Common myeloid progenitor, CD34-positive (primary cell): ENCODE data around the gene MAPKAPK2.

ENCODE experiments used
- CTCF ChIA-PET: fragments of 350-600 bp; sonication (Branson Sonifier 250); formaldehyde crosslinking; loops from one replicate; lab custom pipeline; 2021; ENCODE audit warnings: antibody characterized with exemption; lab: Charles Lee
- POLR2A ChIA-PET: fragments of 350-600 bp; sonication (Branson Sonifier 250); formaldehyde crosslinking; loops from one replicate; lab custom pipeline; 2021; ENCODE audit warnings: antibody characterized with exemption; lab: Charles Lee
- DNase-seq, 3 donors: peaks; one replicate each; pipeline versions ENCODE4 v3.0.0 to v3.0.0-alpha.2; 2013
- H3K27ac ChIP-seq, 2 experiments: 1 replicate in 1 of 2; 2 replicates in 1 of 2; pipeline ENCODE4 v1.7.0; 2013; ENCODE audit warnings: inconsistent platforms in 2 of 2, low read length in 2 of 2, mild to moderate bottlenecking in 2 of 2, low read depth in 1 of 2, moderate library complexity in 1 of 2; ENCODE audit not compliant: severe bottlenecking in 2 of 2, insufficient read depth in 1 of 2, poor library complexity in 1 of 2
- H3K27me3 ChIP-seq, 5 experiments: replicated peaks in 2 of 5; 1 replicate in 3 of 5; 2 replicates in 2 of 5; pipeline versions ENCODE4 v1.6.1 to v1.7.0; 2013; ENCODE audit warnings: low read length in 4 of 5, mild to moderate bottlenecking in 2 of 5, moderate library complexity in 2 of 5, inconsistent platforms in 1 of 5; ENCODE audit not compliant: insufficient read depth in 5 of 5, control insufficient read depth in 4 of 5
- H3K36me3 ChIP-seq, 4 experiments: 1 replicate in 2 of 4; 2 replicates in 2 of 4; pipeline versions ENCODE4 v1.6.1 to v1.7.0; 2013; ENCODE audit warnings: low read length in 3 of 4, control low read depth in 1 of 4, mild to moderate bottlenecking in 1 of 4; ENCODE audit not compliant: control insufficient read depth in 4 of 4, insufficient read depth in 4 of 4
- H3K4me1 ChIP-seq, 4 experiments: 1 replicate in 3 of 4; 2 replicates in 1 of 4; pipeline versions ENCODE4 v1.6.1 to v1.7.1; 2013; ENCODE audit warnings: low read length in 3 of 4, mild to moderate bottlenecking in 3 of 4, control low read depth in 1 of 4, inconsistent platforms in 1 of 4, moderate library complexity in 1 of 4; ENCODE audit not compliant: control insufficient read depth in 4 of 4, insufficient read depth in 4 of 4; ENCODE audit errors: control extremely low read depth in 1 of 4
- H3K4me3 ChIP-seq, 7 experiments: 1 replicate in 4 of 7; 2 replicates in 3 of 7; pipeline versions ENCODE4 v1.5.1 to v1.7.0; 2013; ENCODE audit warnings: mild to moderate bottlenecking in 7 of 7, low read length in 6 of 7, moderate library complexity in 6 of 7, inconsistent platforms in 2 of 7, low read depth in 2 of 7, control low read depth in 1 of 7; ENCODE audit not compliant: insufficient read depth in 4 of 7, control insufficient read depth in 1 of 7; ENCODE audit errors: extremely low read depth in 1 of 7
- H3K9me3 ChIP-seq, 5 experiments: 1 replicate in 4 of 5; 2 replicates in 1 of 5; pipeline versions ENCODE4 v1.6.1 to v1.7.1; 2013; ENCODE audit warnings: low read length in 4 of 5, mild to moderate bottlenecking in 2 of 5, inconsistent platforms in 1 of 5, low read depth in 1 of 5, moderate library complexity in 1 of 5; ENCODE audit not compliant: control insufficient read depth in 4 of 5, insufficient read depth in 2 of 5; ENCODE audit errors: control extremely low read depth in 1 of 5
- WGBS: methylation state at CpG from one replicate; pipeline ENCODE4 v1.1.5; 2013; ENCODE audit not compliant: insufficient coverage; 5-methylcytosine and 5-hydroxymethylcytosine counted together

The MAPKAPK2 gene

DNA sequence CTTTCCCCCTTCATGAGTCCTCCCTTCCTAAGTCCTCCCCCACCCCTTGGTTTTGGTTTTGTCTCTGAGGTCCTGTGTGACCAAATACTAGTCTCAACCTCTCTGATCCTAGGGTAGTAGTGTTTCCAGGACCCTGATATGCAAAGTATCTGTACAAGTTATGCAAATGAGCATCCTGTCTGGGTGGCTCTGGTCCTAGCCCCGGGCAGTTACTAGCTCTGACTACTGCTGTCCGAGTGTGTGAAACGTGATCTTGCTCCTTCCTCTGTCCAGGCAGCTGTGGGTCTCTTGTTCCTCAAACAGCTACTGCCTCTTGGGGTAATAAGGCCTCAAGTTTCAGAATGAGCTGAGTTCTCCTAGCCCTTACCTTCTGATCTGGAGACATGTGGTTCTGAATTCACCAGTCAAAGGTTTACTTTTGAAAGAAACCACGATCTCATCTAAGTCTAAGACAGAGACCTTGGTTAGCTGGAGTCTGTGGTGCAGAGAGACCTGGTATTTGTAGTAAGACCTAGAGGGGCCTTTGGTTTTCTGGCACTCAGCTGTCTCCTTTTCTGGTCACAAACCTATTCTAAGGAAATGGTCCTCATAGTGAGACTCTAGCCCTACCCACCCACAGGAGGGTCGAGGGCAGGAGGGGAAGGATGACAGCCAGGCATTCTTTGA lies 54.8 kb downstream of the MAPKAPK2 start:
- no peaks in the 10 kb centered on the region for H3K27me3 ChIP-seq
- ChIA-PET POLR2A (interaction anchor here (1.1 kb wide), 1 partner anchor 11 kb away, joined by 3 read pairs; no protein-coding TSS in a partner anchor), CTCF (interaction anchor here (0.7 to 2.0 kb wide), 17 partner anchors 13 to 196 kb away, joined by 3 to 15 read pairs (median 4); partner anchors contain the start of genes IL10 and IL19)
- no peak overlapping the region for H3K4me3 ChIP-seq
- peaks cover 0 to 42% (median 37%) of the 10 kb centered on the region in 4 experiments for H3K4me1 ChIP-seq
- WGBS: 58% methylated on average over 5 of the region's 5 CpGs
- H3K9me3 ChIP-seq: no peaks in the 10 kb centered on the region
- peaks cover 0 to 3% (median 0%) of the 10 kb centered on the region in 4 experiments for H3K36me3 ChIP-seq
- no peak overlapping the region for H3K27ac ChIP-seq
- no peak for DNase-seq

DNA sequence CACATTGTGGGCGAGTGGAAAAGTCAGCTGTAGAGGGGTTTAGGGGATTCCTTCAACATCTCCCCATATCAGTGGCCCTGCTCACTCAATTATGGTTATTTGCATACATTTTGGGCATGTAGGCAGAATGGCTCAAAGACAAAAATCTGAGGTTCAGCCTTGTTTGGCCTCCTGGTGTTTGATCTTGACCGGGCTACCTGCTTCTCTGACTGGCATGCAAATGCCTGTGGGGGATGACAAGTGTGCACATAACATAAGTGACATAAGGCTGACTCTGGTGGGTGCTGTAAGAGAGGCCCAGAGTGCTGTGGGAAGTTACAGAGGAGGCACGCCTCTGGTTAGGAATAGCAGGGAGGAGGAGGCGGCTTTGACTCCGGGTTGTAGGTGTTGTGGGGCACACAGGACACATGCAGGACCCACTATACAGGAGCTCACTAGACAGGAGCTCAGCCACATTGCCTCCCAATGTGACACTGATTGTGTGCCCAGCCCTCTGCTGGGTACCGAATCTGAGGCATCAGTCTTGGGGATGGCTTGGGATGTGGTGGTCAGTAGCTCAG lies 56.5 kb downstream of the MAPKAPK2 start:
- H3K27ac ChIP-seq: no peak overlapping the region
- whole genome bisulfite sequencing: 100% methylated on average over 6 of the region's 6 CpGs
- H3K4me1 ChIP-seq: peaks cover 0 to 26% (median 20%) of the 10 kb centered on the region in 4 experiments
- H3K4me3 ChIP-seq: no peak overlapping the region
- ChIA-PET CTCF (interaction anchor here (0.7 to 2.2 kb wide), 9 partner anchors 11 to 241 kb away, joined by 3 to 9 read pairs (median 3); no protein-coding TSS in a partner anchor), POLR2A (no interaction called here)
- H3K36me3 ChIP-seq: no peaks in the 10 kb centered on the region
- no peak for DNase-seq
- H3K9me3 ChIP-seq: no peaks in the 10 kb centered on the region
- H3K27me3 ChIP-seq: no peaks in the 10 kb centered on the region

DNA sequence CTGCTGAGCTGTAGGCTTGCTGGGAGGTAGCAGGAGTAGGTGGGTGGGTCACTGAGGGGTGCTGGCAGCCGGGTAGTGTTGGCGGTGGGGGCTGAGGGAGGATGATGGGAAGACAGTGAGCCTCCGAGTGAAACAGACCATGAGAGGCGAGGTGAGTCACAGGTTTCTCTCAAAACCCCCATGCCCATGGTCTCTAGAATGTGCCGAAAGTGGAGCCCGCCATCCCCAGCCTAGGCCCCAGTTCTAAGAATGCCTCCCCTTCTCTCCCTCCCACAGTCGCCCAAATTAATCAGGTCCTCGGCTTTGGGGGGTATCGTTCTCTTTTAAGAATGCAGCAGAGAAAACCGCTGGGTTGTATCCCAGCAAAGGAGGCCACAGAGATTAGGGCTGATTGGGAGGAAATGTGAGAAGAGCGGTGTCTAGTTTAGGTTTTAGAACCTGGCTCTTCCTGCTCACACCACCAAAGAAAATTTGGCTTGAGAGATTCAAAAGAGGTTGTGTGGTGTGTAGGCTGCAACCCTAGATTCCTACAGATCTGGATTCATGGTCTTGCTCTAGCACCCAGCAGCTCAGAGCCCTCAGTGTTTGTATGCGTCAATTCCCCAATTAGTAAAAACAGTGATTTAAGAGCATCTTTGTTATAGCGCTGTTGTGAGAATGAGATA lies 58.1 kb downstream of the MAPKAPK2 start:
- Histone ChIP-seq H3K4me1 (peaks cover 0 to 15% (median 7%) of the 10 kb centered on the region in 4 experiments), H3K4me3 (no peak overlapping the region), H3K9me3 (no peaks in the 10 kb centered on the region), H3K36me3 (no peaks in the 10 kb centered on the region), H3K27me3 (no peaks in the 10 kb centered on the region), H3K27ac (no peak overlapping the region)
- DNase-seq: no peak
- ChIA-PET CTCF (interaction anchor here (1.3 to 1.5 kb wide), 4 partner anchors 8 to 68 kb away, joined by 3 to 7 read pairs (median 4); no protein-coding TSS in a partner anchor), POLR2A (no interaction called here)
- WGBS: 90% methylated on average over 4 of the region's 13 CpGs

DNA sequence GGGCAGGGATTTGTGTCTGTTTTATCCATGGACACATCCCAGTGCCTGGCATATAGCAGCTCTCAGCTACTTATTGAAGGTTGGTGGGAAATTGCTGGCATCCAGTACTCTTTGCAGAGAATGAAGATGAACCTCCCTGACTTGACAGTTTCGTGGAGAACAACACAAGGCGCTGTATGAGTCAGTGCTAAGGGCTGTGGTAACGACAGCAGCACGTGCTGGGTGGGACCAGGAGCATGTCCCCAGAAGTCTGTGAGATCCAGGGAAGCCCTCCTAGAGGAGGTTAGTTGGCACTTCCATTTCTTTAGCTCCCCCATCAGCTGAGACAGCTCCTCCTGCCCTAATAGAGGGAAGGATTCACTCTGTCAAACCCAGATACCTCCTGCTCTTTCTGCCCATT lies 60.0 kb downstream of the MAPKAPK2 start:
- no peak for DNase-seq
- Histone ChIP-seq H3K4me3 (no peak overlapping the region), H3K27me3 (no peaks in the 10 kb centered on the region), H3K36me3 (no peaks in the 10 kb centered on the region), H3K4me1 (peaks cover 0 to 9% (median under 1%) of the 10 kb centered on the region in 4 experiments), H3K27ac (no peak overlapping the region), H3K9me3 (no peaks in the 10 kb centered on the region)
- POLR2A ChIA-PET: no interaction called here
- CTCF ChIA-PET: interaction anchor here (0.6 to 1.8 kb wide), 8 partner anchors 9 to 288 kb away, joined by 3 to 12 read pairs (median 4); no protein-coding TSS in a partner anchor
- WGBS: 100% methylated on average over 1 of the region's 4 CpGs

- Histone ChIP-seq H3K4me3 (no peak overlapping the region), H3K27ac (no peak overlapping the region), H3K27me3 (no peaks in the 10 kb centered on the region), H3K9me3 (no peaks in the 10 kb centered on the region), H3K4me1 (peaks cover 0 to 6% (median 0%) of the 10 kb centered on the region in 4 experiments), H3K36me3 (no peaks in the 10 kb centered on the region)
- POLR2A ChIA-PET: no interaction called here
- 100% methylated on average over 1 of the region's 1 CpG for whole genome bisulfite sequencing
- CTCF ChIA-PET: interaction anchor here (0.6 to 1.8 kb wide), 10 partner anchors 10 to 288 kb away, joined by 3 to 12 read pairs (median 4); no protein-coding TSS in a partner anchor
- no peak for DNase-seq
Measured at GRCh38 chr1:206745301-206745700, 60.6 kb downstream of the MAPKAPK2 start.

GRCh38 chr1:206748348-206749030 lies 63.8 kb downstream of the MAPKAPK2 start:
- Histone ChIP-seq H3K4me1 (peaks cover 0 to 6% (median 0%) of the 10 kb centered on the region in 4 experiments), H3K4me3 (no peak overlapping the region), H3K27me3 (no peaks in the 10 kb centered on the region), H3K27ac (no peak overlapping the region), H3K9me3 (no peaks in the 10 kb centered on the region), H3K36me3 (no peaks in the 10 kb centered on the region)
- ChIA-PET CTCF (interaction anchor here (0.7 to 2.4 kb wide), 9 partner anchors 13 to 185 kb away, joined by 3 to 11 read pairs (median 4); partner anchors contain the start of gene IL19), POLR2A (no interaction called here)
- 100% methylated on average over 2 of the region's 3 CpGs for WGBS
- no peak for DNase-seq
